HL-60/S4 (cell line): ENCODE data around the gene RANBP3.

Source experiments
- in situ Hi-C: fragments of 300-500 bp; cut with MboI; formaldehyde crosslinking; loops from 2 replicates; pipeline ENCODE4 v1.14.3; 2022; ENCODE audit warnings: low sequenced_read_pairs

RANBP3 gene

DNA sequence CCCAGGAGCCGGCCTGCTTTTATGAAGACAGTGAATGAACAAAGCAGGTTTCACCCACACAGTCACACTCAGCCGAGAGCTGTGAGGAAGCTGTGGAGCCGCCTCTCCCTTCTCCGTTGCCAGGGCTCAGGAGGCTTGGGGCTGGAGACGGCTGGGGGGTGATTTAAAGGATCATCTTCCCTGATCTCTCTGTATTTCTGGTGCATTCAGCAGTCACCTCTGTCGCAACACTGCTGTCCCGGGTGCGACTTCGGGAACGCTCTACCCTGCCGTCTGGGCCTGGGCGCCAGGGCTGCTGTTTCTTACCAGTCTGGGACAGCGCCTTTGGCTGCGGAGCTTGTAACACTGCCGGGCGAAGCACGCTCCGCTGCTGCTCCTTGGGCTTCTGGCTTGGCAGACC is 45.8 kb downstream of the RANBP3 start:
- in situ Hi-C loops: no loop called here

- in situ Hi-C loops: no loop called here
Observed at GRCh38 chr19:5931251-5931650, 46.7 kb downstream of the RANBP3 start.

DNA sequence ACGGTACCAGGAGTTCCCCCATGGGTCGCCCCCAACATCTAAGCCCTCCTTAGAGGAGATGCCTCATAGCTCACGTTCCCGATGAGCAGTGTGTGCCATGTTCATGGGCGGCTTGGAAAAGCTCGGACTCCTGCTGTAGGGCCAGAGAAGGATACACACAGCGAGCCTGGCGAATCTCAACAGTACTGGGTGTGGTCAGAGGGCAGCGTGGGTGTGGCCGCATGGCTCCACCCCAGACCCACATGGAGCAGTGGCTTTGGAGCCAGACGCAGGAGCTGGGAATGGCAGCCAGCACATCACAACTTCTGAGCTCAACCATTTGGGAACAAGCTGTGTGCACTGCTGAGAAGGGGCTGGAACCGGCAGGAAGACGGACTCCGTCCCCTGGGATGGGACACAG is 48.3 kb downstream of the RANBP3 start:
- in situ Hi-C loops: no loop called here

GRCh38 chr19:5929179-5929578 is 48.8 kb downstream of the RANBP3 start:
- in situ Hi-C loops: no loop called here

DNA sequence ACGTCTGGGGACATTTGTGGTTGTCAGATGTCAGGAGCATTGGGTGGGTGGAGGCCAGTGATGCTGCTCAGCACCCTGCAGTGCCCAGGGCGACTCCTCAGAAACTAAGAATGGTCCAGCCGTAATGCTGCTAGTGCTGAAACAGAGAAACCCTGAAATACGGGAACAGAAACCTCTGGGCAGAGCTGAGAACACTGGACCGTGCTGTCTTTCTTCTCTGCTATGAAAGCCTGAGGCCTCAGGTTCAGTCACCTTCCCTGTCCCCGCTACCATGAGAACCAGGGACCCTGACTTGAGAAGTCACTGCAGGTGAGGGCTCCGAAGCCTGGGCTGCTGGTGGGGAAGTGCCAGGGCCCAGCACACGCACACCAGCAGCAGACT is 50.5 kb downstream of the RANBP3 start:
- in situ Hi-C loops: no loop called here

GRCh38 chr19:5926641-5927440 is 51.1 kb downstream of the RANBP3 start:
- in situ Hi-C loops: no loop called here

DNA sequence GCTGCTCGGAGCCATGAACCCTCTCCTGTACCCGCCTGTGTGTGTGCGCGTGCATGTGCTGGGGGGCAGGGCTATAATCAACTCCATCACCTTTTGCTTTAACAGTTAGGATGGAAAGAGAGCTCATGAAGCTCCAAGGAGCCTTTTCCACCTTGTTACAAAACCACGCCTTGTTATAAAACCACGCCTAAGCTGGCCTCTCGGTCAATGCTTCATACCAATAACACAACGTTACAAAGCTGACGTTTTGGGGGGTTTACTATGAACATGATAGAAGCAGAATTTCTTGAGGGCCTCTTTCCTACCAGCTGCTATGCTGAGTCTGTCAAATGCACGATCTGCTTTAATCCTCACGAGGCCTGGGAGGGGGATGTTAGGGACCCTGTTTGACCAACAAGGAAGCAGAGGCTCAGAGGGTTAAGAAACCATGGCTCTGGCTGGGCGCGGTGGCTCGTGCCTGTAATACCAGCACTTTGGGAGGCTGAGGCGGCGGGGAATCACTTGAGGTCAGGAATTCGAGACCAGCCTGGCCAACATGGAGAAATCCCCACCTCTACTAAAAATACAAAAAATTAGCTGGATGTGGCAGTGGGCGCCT is 52.0 kb downstream of the RANBP3 start:
- in situ Hi-C loops: no loop called here

GRCh38 chr19:5923356-5923755 is 54.6 kb downstream of the RANBP3 start:
- in situ Hi-C loops: no loop called here

- in situ Hi-C loops: no loop called here
Observed at GRCh38 chr19:5922161-5922545, 55.8 kb downstream of the RANBP3 start.

DNA sequence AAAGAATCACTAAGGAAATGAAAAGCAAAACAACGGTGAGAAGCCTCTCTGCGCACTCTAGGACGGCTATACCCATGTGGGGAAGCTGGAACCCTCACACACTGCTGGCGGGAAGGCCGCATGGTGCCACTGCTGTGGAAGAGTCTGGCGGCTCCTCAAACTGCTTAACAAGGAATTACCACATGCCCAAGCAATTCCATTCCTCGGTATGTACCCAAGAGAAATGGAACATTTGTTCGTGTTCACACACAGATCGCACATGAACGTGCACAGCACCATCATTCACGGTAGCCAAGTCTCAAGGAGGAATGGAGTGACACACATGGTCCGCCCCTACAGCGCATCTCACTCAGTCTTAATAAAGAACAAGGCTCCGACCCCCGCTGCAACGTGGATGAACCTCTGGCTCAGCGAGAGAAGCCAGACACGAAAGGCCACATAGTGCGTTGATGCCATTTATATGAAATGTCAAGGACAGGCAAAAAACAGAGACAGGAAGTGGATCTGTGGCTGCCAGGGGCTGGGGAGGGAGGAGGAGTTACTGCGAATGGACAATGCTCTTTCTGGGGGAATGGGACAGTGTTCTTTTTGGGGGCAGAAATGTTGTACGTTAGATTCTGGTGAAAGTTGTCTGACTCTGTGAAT is 56.3 kb downstream of the RANBP3 start:
- in situ Hi-C loops: no loop called here

DNA sequence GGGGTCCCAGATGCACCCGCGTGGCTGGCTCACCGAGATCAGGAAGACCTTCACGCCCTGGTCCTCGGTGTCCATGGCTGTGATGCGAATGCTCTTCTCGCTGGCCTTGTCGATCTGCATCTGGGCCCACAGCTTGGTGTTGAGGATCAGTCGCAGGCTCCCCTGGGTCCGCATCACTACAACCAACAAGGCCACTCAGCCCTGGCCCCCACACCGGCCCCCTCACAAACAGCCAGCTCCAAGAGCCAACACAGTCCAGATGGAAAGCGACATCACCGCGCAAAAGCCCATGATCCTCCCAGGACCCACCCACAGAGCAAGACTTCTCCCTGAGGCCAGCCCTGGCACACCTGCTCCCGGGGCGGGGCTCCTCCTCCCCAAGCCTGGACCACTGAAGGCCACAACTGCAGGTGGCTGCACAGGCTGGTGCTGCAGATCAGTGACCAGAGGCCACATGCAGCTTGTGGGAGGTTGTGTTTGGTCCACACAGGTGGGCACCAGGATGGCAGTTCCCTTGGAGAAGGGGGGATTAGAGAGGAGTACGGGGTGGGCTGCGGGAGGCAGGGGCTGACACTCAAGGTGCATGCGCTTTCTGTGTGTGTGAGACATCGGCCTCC is 59.4 kb downstream of the RANBP3 start:
- in situ Hi-C loops: no loop called here

GRCh38 chr19:5917431-5918107 is 60.4 kb downstream of the RANBP3 start:
- in situ Hi-C loops: no loop called here

GRCh38 chr19:5916181-5916708 is 61.7 kb downstream of the RANBP3 start:
- in situ Hi-C loops: no loop called here

DNA sequence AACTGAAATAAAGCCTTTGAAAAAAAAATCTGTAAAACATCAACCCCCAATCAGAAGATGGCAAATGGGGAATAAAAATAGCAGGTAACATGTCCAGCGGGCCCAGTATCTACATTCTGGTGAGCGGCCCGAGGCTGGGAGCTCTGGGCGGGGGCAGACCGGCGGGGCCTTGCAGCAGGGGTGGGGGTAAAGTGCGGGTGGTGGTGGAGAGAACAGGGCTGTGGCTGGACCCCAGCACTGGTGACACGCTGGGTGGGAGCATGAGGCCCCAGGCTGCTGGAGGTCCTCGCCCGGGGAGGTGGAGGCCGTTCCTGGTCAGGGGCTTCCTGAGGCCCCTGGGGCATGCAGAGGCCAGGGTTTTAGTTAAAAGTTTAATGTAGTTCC is 62.2 kb downstream of the RANBP3 start:
- in situ Hi-C loops: no loop called here

DNA sequence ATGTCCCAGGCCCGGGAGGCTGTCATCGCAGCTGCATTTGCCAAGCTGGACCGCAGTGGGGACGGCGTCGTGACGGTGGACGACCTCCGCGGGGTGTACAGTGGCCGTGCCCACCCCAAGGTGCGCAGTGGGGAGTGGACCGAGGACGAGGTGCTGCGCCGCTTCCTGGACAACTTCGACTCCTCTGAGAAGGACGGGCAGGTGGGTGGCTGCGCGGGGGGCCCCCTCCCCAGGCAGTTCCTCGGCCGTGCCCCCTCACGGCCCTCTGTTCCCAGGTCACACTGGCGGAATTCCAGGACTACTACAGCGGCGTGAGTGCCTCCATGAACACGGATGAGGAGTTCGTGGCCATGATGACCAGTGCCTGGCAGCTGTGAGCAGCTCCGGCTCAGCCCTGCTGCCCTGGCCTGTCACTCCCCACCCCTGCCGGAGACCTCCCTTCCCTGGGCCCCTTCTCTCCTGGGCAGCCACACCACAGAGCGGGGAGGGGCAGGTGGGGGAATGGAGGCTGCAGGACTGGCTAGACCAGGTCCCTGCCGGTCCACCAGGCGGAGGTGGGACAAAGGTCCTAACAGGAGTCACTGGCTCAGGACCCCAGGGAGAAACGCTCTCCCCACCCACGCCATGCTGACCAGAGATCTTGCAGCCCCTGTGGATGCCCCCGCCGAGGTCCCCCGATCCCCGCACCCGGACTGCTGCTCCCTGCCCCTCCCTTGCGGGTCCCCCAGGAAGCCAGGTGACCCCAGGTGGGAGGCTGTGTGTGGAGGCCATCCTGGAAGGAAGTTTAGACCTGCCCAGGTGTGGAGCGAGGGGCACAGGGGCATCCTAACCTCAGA is 62.8 kb downstream of the RANBP3 start:
- in situ Hi-C loops: no loop called here

DNA sequence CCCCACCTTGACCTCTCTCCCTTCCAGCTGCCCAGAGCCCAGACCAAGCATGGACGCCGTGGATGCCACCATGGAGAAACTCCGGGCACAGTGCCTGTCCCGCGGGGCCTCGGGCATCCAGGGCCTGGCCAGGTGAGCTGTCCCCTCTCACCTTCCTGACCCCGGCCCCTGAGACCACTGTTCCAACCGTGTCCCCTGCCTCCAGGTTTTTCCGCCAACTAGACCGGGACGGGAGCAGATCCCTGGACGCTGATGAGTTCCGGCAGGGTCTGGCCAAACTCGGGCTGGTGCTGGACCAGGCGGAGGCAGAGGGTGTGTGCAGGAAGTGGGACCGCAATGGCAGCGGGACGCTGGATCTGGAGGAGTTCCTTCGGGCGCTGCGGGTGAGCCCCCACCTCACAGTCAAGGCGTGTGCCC is 63.6 kb downstream of the RANBP3 start:
- in situ Hi-C loops: no loop called here

DNA sequence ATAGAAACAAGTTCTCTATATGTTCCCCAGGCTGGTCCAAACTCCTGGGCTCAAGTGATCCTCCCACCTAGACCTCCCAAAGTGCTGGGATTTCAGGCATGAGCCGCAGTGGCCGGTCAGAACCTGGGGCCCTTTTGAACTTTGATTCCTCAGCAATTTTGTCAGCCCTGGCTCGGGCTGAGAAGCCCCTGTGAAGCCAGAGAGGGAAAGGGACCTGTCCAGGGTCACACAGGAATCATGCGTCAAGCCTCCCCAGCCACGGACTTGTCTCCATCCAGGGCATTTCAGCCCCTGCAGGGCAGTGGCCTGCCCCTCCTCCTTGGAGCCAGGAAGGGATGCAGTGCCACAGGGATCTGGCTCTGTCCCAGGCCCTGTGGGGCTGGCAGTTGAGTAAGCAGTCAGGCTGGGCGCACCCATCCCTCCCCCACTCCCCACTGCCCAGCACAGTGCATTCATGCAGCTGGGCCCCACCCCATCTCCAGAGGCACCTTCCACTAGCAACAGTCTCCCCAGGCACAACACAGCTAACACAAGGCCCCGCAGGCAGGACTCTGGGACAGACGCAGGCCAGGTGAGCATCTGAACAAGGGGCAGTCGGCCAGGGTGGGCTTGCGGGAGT is 64.1 kb downstream of the RANBP3 start, which contains the start of gene CAPS:
TSS of gene CAPS (plus strand) at position 516 of the 619 bp plus-strand sequence. CDS start 153 bp downstream, outside the sequence.
- in situ Hi-C loops: no loop called here

- in situ Hi-C loops: no loop called here
Observed at GRCh38 chr19:5911366-5911765, 66.6 kb downstream of the RANBP3 start.

GRCh38 chr19:5910638-5910907 is 67.4 kb downstream of the RANBP3 start:
- in situ Hi-C loops: no loop called here
